NB4 (cell line): Measurements from ENCODE around the gene CNTN5.

Experiments used
- MAX ChIP-seq: IDR thresholded peaks from 2 replicates; pipeline ENCODE4 v1.6.1; 2011; ENCODE audit warnings: low read depth, low read length
- MYC ChIP-seq: IDR thresholded peaks from 2 replicates; pipeline ENCODE4 v1.6.1; 2011; ENCODE audit warnings: low read depth, low read length
- POLR2A ChIP-seq: IDR thresholded peaks from 2 replicates; pipeline ENCODE4 v1.6.1; 2011; ENCODE audit warnings: mild to moderate bottlenecking; ENCODE audit not compliant: insufficient read length; ENCODE audit errors: extremely low read depth
- TF ChIP-seq, protein P1 (sequence below): IDR thresholded peaks from one replicate; pipeline ENCODE4 v1.5.1; 2012; ENCODE audit warnings: low read depth, low read length

GRCh38 chr11:100080821-100081220 lies 1060.1 kb downstream of the CNTN5 start:
- TF ChIP-seq, protein P1, sequence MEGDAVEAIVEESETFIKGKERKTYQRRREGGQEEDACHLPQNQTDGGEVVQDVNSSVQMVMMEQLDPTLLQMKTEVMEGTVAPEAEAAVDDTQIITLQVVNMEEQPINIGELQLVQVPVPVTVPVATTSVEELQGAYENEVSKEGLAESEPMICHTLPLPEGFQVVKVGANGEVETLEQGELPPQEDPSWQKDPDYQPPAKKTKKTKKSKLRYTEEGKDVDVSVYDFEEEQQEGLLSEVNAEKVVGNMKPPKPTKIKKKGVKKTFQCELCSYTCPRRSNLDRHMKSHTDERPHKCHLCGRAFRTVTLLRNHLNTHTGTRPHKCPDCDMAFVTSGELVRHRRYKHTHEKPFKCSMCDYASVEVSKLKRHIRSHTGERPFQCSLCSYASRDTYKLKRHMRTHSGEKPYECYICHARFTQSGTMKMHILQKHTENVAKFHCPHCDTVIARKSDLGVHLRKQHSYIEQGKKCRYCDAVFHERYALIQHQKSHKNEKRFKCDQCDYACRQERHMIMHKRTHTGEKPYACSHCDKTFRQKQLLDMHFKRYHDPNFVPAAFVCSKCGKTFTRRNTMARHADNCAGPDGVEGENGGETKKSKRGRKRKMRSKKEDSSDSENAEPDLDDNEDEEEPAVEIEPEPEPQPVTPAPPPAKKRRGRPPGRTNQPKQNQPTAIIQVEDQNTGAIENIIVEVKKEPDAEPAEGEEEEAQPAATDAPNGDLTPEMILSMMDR: no peak
- TF ChIP-seq MAX (no peak), POLR2A (no peak), MYC (no peak)
